Dermis microvascular lymphatic vessel endothelial cell (primary cell): ENCODE measurements around the gene RCSD1. TPM values are rescaled to one million over a fixed set of nuclear protein-coding genes. Genes with fewer than 3 reads are reported as not detected.

Experiments used
- DNase-seq, 2 donors: peaks; one replicate each; pipeline versions ENCODE4 v3.0.0 to v3.0.0-alpha.2; 2010; ENCODE audit warnings: low read depth in 2 of 2
- total RNA-seq: library from RNA; depleted of rRNA; stranded (reverse); fragments of >200 nt; gene quantifications from 2 replicates; pipeline ENCODE4 v1.2.1, GENCODE V29; 2014

RCSD1 gene
- total RNA-seq, 1 donor from 2014 or later: 28.8 TPM

DNA sequence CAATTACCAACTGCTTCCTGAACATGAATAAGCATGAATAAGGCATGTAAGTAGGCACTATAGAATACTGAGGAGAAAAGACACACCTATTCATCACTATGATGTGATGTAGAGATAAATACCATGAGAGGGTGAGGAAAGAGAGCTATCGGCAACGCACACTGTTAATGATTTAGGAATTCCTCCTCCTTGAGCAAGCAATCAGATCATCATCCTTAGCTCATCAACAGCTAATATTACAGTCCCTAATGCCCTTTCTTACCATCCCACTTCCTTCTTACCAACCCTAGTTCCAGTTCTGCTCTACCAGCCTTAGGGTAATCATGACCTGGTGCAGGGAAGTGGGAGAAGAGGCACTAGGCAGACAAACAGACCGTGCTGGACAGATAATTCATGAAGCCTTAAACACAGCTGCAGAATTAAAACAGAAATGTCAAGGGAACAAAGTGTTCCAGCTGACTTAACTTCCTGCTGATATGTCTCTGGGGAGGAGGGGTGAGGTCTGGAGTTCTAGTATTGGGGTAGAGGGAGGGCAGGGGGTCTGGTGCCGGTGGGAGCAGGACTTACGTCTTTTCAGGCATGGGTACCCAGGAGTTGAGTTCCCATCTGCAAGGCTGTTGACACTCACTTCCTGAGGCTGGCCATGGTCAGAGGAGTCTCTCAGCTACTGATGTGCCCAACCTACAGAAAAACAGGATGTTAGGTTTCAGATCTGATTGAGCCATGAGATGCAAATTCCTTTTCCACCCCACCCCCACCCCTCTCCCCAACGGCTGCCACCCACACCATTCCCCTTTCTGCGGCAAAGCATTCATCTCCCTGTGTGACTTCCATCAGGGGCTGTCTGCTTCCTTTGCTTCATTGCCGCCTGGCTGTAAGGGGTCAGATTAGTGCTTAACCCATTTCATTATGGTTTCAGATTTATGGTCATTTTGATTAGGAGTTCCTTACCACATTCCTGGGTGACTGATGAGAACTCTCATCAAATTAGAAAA lies 12.6 kb upstream of the RCSD1 start:
- DNase-seq: peak; percentile 71 to 78

DNA sequence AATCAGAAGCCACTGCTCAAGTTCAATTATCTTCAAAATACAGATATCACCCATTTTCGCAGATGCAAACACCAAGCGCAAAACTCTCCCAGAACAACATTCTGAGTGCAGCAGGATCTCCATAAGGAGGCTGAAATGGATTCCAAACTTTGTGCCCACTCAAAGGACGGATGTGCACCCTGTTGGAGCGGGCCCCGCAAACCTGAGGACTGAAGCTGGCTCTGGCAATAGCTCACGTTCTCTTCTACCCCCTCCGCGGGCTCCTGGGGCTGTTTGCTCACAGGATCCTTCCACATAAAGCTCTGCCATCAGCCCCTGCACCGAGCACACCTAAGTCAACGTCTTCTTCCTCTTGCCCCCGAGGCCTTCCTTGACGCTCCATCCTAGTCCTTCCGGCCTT lies 11.7 kb upstream of the RCSD1 start:
- DNase-seq: no peak

DNA sequence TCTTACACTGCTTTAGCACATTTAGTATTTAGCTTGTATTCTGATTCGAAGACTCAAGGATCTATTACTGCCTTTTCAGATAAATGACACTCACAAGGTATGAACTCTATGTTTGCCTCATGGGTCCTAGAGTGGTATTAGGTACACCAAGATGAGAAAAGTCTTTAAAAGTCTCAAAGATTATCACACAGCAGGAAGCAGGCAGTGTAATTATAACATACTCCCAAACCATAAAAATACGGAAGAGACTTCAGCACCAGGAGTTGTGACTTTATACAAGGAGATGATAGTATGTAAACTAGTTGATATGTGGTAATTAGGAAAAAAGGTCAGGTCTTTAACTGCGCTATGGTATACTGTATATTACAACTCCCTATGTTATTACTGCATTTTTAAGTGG lies 11.2 kb upstream of the RCSD1 start:
- no peak for DNase-seq

DNA sequence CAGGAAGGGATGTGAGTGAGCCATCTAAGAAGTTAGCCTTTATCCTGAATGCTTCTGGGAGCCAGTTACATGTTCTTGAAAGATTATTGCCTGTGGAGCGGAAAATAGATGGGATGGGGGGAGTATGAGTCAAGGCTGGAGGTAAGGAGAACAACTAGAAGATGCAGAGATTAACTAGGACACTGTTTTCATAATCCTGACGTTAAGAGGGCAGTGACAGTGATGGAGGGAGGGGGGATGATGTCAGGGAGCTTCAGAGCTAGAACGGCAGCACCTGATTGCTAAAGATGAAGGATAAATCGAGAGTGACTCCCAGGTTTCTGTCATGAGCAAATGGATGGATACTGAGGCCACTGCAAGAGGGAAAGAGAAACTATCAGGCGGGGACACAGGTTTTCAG lies 10.0 kb upstream of the RCSD1 start:
- no peak for DNase-seq

DNA sequence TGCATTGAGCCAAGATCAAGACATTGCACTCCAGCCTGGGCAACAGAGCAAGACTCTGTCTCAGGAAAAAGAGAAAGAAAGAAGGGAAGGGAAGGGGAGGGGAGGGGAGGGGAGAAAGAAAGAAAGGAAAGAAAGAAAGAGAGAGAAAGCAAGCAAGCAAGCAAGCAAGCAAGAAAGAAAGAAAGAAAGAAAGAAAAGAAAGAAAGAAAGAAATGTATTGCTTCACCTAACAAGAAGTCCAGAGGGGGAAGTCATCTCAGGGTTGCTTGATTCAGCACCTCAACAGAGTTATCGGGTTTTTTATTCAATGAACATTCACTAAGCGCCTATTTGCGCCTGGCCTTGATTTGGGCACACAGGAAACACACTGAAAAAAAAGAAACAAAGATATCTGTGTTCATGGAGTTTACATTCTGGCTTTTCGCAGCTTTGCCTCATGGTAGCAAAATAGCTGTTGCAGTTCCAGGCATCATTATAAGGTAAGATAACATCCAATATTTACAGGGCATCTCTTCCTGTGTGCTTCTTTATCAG lies 8.2 kb upstream of the RCSD1 start:
- no peak for DNase-seq

DNA sequence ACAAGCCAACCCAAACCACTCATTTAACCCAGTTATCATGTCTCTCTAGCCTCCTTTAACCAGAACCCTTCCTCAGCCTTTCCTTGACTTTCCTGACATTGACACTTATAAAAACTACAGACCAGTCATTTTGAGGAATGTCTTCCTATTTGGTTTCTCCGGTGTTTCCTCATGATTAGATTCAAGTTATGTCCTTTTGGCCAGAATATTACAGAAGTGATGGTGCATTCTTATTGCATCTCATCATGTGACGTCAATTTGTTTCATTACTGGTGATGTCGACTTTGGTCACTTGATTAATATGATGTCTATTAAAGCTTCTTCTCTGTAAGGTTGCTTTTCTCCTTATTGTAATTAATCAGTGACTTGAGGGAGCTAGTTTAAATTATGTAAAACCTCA lies 6.1 kb upstream of the RCSD1 start:
- DNase-seq: no peak

DNA sequence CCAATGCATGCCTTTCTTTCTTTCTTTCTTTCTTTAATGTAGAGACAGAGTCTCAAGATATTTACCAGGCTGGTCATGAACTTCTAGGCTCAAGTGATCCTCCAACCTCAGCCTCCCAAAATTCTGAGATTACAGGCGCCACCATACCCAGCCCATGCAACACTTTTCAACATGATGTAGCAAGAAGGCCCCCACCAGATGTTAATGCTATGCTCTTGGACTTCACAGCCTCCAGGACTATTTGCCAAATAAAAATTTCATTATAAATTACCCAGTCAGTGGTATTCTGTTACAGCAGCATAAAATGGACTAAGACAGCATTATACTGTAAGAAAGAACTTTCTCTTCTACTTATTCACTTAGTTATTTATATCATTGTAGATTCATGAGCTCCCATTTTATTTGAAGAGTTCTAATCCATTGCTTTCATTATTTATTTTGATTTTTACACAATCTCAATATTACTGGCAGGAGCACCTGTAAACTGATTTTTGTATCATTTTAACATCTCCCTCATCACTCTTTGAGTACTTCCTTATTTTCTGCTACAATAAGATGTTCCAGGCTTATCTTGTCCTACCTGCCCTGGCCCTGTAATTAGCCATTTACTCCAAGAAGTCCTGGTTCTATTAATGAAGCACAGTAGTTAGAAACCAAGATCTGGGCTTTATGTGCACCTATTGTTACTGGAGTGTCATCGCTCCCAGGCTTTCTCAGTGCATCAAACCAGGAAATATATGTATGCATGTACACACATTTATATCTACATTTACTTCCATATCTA lies 4.8 kb upstream of the RCSD1 start:
- DNase-seq: no peak

DNA sequence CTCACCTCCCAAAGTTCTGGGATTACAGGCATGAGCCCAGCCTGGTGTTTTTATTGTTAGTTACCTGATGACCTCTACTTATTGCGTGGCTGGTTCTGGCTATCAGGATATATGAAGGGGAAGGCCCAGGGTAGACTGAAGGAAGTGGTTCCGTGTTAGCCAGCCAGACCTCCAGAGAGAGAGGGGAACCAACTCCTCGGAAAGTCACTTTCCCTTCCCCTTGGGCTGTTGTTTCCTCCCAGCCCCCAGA lies 2.5 kb upstream of the RCSD1 start:
- DNase-seq: no peak

DNA sequence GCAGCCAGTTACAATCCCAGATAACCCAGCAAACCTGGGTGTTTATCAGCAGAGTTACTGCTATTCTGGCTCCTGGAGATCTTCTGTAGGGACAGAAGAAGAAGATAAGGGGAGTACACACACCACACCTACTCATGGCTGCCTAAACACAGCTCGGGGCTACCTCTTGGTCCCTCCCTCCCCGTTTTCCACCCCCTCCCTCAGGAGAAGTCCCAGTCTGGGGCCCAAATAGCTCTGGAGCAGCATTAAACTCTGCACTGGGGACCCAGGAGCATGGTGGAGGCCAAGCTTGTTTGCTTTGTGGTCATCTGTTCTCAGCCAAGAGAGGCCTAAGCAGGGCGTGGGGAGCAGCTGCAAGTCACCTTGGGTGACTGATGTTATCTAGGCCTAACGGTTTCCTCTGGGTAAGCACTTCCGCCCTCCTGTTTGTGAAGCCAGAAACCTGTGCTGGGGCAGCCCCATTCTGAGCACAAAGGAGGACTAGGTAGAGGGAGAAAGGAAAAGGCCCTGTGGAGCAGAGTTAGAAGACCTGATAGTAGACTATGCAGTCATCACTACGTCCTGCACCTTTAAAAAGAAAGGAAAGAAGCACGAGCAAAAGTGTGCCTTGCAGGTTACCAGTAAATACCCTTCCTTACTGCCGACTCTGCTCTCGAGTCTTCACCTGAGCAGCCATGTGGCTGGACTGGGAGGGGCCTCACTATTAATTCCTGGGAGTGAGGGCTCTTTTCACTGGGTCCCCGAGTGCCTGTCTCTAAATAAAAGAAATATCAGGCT lies 2.0 kb upstream of the RCSD1 start:
- DNase-seq: no peak

DNA sequence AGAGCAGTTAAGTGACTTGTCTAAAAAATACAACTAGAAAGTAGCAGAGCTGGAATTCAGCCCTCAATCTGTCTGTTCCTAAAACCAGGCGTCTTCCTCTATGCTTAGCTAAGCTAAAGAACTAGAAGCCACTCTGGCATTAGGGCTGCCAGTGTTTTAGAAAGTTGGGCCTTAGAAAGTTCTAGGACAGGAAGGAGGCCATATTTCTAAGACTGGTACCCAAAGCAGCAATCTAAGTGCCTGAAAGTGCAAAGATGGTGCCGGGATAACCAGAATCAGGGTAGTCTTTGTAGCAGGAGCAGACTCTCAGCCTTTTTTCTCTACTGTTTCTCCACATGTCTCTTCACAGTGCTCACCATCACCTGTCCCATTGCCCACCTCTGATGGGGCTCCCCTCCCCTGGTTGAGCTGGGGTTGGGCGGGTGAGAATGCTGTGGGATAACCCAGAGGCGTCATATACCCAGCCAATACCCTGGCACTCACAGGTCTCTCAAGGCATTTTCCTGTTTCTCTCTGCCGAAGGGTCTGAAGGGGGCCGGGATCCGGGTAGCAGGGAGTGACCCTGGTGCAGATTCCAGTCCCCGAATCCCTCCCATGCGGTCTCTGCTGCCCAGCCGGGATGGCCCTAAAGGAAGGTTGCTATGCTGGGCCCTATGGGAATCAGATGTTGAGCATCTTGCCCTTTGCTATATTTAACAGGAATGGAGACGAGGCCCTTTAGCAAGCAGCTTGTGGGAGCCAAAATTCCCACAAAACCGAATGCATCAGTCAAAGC lies 1.1 kb upstream of the RCSD1 start:
- DNase-seq: no peak

DNA sequence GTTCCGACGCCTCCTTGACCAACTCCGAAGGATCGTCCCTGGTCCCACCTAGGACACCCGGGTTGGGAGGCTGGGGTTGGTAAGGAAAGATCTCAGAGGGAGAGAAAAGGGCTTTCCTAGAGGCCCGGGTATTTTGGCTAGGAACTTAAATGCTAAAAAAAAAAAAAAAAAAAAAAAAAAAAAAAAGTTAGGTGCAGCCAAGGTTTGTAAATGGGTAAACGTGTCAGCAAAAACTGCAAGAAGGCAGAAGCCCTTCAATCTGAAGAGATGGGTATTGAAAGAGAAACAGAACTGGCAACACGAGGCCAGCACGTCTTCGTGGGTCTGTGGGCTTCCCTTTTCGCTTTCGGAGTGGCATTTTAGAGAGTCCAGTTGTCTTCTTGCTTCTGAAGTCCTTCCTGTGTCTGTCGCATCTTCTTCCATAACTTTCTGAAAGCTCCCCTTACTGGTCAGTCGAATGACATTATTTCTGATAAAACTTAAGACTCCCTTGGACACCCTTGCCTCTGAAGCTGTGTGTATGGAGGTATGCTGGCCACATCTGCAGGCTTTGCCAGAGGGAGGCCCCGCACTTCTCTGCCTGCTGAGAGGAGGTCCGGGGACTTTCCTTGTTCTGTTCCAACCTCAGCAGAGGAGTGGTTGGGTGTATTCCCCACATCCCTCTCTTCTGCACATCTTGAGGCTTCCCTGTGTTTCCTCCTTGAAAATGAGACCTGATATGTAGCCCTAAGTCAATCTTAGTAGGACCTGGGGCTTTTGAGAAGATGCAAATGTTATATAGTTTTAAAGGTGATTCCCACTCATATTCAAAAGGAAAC lies 745 bp downstream of the RCSD1 start:
- DNase-seq: no peak

DNA sequence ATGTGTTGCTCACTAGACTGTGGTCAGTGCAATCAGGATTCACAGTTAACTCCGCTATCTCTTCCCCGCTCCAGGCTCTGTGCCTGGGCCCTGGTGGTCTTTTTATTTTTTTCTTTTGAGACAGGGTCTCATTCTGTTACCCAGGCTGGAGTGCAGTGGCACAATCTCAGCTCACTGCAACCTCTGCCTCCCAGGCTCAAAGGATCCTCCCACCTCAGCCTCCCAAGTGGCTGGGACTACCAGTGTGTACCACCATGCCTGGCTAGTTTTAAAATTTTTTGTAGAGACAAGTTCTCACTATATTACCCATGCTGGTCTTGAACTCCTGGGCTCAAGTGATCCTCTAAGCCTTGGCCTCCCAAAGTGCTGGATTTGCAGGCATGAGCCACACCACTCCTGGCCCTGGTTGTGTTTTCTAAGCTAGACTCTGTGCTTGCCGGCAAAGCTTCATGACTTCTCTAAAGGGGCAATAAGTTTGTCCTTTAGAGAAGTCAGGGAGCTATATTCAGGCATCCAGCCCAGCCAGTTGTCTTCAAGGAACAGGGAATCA lies 1.4 kb downstream of the RCSD1 start:
- no peak for DNase-seq

DNA sequence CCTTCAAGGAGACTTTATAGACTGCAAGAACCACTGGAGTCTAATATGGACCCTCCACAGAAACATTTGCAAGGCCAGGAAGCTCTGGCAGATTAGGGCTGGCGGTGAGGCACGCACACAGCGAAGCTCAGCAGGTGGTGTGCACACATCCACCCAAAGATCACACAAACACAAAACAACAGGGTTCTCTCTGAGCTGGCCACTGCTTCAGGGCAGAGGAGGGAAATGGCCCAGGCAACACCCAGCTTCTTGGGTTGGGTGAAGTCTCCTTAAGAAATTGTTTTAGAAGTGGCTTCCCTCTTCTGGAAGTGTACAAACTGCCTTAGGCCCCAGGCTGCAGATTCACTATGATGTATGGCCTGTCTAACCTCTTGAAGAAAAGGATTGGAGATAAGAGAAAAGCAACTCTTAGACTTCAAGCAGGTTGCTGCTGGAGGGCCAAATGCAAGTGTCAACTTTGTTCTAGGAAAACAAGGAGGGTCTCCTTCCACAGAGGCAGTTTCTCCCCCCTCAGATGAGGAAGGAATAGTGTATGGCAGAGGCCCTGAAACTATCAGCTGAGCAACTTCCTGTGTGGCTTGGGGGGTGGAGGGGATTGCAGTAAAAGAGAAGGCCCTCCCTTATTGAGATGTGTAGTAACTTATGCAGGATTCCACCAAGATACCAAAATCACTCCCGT lies 2.0 kb downstream of the RCSD1 start:
- no peak for DNase-seq

DNA sequence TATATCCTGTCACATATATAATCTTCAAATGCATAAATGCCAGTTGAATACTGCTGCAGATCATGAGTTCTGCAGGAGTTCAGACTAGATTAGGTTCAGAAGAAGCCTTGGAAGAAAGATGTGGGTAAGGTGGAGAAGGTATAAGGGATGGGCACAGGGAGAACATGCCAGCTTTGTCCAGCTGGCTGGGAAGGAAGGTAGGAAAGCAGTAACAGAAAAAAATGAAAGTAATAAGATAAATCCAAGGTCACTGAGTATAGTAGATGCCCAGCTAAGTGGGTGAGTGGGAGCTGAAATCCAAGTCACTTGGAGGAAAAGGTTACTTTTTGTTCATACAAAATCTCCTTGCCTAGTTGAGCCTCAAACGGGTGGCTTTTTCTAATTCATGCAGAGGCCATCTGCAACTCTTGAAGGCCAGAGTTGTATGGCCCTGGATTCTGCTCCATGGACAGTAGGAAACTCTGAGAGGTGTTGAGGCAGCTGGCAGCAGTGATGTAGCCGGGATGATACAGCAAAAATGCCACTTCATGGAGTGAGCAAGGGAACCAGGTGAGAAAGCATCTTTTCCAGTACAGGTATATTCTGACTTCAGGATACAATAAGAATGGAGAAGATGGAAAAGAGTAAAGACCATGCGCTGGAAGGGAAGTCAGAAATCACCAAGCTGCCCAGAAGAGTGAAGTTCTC lies 3.4 kb downstream of the RCSD1 start:
- no peak for DNase-seq

DNA sequence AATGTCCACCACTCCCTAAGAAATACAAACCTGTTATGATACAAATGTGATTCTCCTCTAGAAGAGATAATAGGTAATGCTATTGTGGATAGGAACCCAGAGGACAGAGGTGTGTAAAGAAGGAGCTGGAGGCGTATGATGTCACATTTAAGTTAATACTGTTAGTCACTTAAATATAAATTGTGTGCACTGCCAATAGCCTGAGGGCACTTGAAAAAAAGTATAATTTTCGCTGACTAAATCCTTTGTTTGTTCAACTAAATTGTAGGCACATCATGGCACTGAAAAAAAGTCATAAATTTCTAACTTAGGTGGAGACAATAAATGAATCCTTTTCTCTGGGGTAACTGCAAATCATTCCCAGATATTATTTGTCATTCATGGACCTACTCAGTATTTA lies 4.4 kb downstream of the RCSD1 start:
- no peak for DNase-seq

DNA sequence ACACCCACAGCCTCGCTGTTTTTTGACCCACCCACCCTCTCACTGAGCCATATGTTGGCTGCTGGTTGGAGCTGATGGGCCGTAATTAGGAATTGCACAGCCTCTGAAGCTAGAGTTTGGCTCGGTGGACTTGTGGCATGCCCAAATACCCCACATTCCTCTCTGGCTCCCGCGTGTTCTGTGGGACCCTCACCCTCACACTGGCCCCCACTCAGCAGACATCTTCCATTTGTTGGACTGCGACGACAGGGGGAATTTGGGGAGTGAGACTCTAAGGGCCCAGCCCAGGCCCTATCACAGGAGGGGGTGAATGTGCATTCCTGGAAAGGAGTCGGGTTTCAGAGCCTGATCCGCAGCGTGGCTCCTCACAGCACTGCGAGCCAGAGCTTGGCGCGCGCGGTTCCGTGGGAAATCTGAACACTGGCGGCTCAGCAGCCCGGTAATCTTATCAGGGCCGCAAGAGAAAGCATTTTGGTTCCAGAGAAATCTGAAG lies 5.2 kb downstream of the RCSD1 start:
- no peak for DNase-seq

DNA sequence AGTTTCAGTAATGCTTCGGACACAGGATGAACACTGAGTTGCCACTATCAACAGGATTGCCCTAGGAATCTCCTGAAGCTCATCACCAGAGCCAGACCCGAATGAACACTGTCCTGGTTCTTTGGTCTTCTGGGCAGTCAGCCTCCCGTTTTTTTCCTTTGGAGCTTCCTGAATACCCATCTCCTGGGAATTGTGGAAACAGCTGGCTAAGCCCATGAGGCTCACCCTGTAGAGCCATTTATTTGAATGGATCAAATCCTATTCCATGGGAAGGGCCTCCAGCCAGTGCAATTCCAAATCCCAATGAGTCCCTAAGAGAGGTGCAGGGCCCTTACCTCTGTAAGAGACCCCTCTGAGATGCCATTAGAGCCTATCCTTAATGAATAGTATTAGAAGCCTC lies 5.9 kb downstream of the RCSD1 start:
- DNase-seq: no peak

DNA sequence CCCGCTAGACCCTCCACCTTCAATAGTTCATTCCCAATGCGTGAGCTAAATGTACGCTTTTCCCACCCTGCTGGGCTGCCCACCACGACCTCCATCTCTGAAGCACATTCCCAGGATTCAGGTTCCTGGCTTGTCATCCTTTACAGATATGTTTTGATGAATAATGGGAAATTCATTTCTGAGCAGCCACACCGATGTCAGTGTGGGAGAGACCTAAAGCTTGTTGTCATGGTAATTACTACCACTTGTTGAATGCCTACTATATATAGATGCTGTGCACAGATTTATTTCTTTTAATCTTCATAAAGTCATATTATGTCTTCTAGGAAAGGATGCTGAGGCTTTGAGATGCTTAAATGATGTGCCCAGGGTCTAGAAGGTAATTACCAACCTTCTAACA lies 8.0 kb downstream of the RCSD1 start:
- no peak for DNase-seq

DNA sequence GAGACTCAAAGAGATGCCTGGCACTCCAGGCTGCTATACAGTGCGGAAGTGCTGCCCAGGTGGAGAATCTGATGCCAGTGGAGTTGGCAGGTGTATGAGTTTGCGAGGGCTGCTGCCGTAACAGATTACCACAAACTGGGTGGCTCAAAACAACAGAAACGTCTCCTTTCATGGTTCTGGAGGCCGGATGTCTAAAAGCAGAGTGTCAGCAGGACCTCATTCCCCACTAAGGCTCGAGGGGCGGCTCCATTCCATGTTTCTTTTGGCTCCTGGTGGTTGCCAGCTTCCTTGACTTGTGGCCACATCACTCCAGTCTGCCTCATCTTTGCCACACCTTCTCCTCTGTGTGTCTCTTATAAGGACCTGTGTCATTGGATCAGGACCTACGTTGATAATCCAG lies 10.0 kb downstream of the RCSD1 start:
- no peak for DNase-seq
